ENCODE measurements around the gene SYS1.

The SYS1 gene

GRCh38 chr20:45341939-45342854 lies 20.8 kb upstream of the SYS1 start:
- CTCF ChIA-PET, result interaction anchor here (0.8 to 1.4 kb wide), 3 partner anchors 10 to 95 kb away, joined by 3 to 5 read pairs (median 4); no protein-coding TSS in a partner anchor
- POLR2A ChIA-PET, result no interaction called here
- no peak for TF ChIP-seq CTCF (IDR thresholded peaks at IDR 0.05; ENCODE audit: control extremely low read depth, extremely low read depth, low read depth, missing control alignments)
- no peak for DNase-seq (ENCODE audit: extremely low spot score)

GRCh38 chr20:45342855-45343531 lies 20.0 kb upstream of the SYS1 start:
- no peak for TF ChIP-seq CTCF (IDR thresholded peaks at IDR 0.05; ENCODE audit: control extremely low read depth, extremely low read depth, low read depth, missing control alignments)
- CTCF ChIA-PET, result interaction anchor here (0.9 kb wide), 1 partner anchor 94 kb away, joined by 3 read pairs; no protein-coding TSS in a partner anchor
- no peak for DNase-seq (ENCODE audit: extremely low spot score)
- POLR2A ChIA-PET, result no interaction called here

- DNase-seq (ENCODE audit: extremely low spot score), result no peak
- TF ChIP-seq CTCF (IDR thresholded peaks at IDR 0.05; ENCODE audit: control extremely low read depth, extremely low read depth, low read depth, missing control alignments), result no peak
- ChIA-PET POLR2A (no interaction called here), CTCF (interaction anchor here (1.2 kb wide), 2 partner anchors 17 to 30 kb away, joined by 3 to 5 read pairs; no protein-coding TSS in a partner anchor)
Observed at GRCh38 chr20:45343532-45344167, 19.3 kb upstream of the SYS1 start.

GRCh38 chr20:45344168-45344860 lies 18.6 kb upstream of the SYS1 start:
- CTCF ChIA-PET, result interaction anchor here (1.2 kb wide), 2 partner anchors 17 to 30 kb away, joined by 3 to 5 read pairs; no protein-coding TSS in a partner anchor
- no peak for DNase-seq (ENCODE audit: extremely low spot score)
- POLR2A ChIA-PET, result no interaction called here
- TF ChIP-seq CTCF (IDR thresholded peaks at IDR 0.05; ENCODE audit: control extremely low read depth, extremely low read depth, low read depth, missing control alignments), result no peak

GRCh38 chr20:45345104-45345936 lies 17.6 kb upstream of the SYS1 start:
- no peak for DNase-seq (ENCODE audit: extremely low spot score)
- CTCF ChIA-PET, result interaction anchor here (1.1 to 3.3 kb wide), 6 partner anchors 12 to 54 kb away, joined by 3 to 18 read pairs (median 6); partner anchors contain the start of gene SYS1
- no peak for TF ChIP-seq CTCF (IDR thresholded peaks at IDR 0.05; ENCODE audit: control extremely low read depth, extremely low read depth, low read depth, missing control alignments)
- POLR2A ChIA-PET, result no interaction called here
